SU-DHL-6 (cell line): ENCODE measurements around the gene TMA16.

Experiments
- CTCF ChIP-seq: fragments of 200-600 bp; sonication (generic); IDR thresholded peaks from one replicate; pipeline ENCODE4 v1.5.1; 2017; ENCODE audit warnings: antibody characterized with exemption, mild to moderate bottlenecking, low read length, moderate library complexity; ENCODE audit not compliant: insufficient read depth, poor library complexity, severe bottlenecking
- EZH2phosphoT487 ChIP-seq: fragments of 200-600 bp; sonication (generic), shearing (Covaris generic); conservative IDR thresholded peaks from 2 replicates; pipeline ENCODE4 v1.6.1; 2018; ENCODE audit warnings: mild to moderate bottlenecking, antibody characterized with exemption, low read length, moderate library complexity, mixed read lengths

GRCh38 chr4:163470391-163470790 is 24.1 kb upstream of the TMA16 start:
- TF ChIP-seq CTCF (no peak), EZH2phosphoT487 (no peak)
